ENCODE data around the gene REXO1. TPM values are rescaled to one million over a fixed set of nuclear protein-coding genes. Genes with fewer than 3 reads are reported as not detected.
A peak's percentile ranks its signal among the peaks of the same experiment; 100 is the strongest.

REXO1 gene
- total RNA-seq, 4 donors from 2014 or later, result 7.5 to 16.4 (median 15.4) TPM

GRCh38 chr19:1809678-1810077, 38.6 kb downstream of the REXO1 start:
- H3K27ac ChIP-seq, result peak overlapping the region in 1 of 4 donors; percentile 5
- intact Hi-C loops (cut with DNase I), result loop anchor here (10.0 kb wide), 1 partner anchor 265 kb away; no protein-coding TSS in a partner anchor
- H3K27me3 ChIP-seq, result no peaks in the 10 kb centered on the region
- no peak for DNase-seq
- TF ChIP-seq, protein P1, sequence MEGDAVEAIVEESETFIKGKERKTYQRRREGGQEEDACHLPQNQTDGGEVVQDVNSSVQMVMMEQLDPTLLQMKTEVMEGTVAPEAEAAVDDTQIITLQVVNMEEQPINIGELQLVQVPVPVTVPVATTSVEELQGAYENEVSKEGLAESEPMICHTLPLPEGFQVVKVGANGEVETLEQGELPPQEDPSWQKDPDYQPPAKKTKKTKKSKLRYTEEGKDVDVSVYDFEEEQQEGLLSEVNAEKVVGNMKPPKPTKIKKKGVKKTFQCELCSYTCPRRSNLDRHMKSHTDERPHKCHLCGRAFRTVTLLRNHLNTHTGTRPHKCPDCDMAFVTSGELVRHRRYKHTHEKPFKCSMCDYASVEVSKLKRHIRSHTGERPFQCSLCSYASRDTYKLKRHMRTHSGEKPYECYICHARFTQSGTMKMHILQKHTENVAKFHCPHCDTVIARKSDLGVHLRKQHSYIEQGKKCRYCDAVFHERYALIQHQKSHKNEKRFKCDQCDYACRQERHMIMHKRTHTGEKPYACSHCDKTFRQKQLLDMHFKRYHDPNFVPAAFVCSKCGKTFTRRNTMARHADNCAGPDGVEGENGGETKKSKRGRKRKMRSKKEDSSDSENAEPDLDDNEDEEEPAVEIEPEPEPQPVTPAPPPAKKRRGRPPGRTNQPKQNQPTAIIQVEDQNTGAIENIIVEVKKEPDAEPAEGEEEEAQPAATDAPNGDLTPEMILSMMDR (IDR thresholded peaks at IDR 0.05), result no peak
- no peak for TF ChIP-seq POLR2A (IDR thresholded peaks at IDR 0.05)
- H3K9me3 ChIP-seq, result no peaks in the 10 kb centered on the region
- no peak overlapping the region for H3K4me3 ChIP-seq
- peaks cover 0 to 4% (median 0%) of the 10 kb centered on the region in 3 donors for H3K36me3 ChIP-seq
- 37 to 50% methylated on average over 9 to 17 of the region's 18 CpGs for WGBS, 2 donors
- H3K4me1 ChIP-seq, result peaks cover 18 to 60% (median 25%) of the 10 kb centered on the region in 3 donors

DNA sequence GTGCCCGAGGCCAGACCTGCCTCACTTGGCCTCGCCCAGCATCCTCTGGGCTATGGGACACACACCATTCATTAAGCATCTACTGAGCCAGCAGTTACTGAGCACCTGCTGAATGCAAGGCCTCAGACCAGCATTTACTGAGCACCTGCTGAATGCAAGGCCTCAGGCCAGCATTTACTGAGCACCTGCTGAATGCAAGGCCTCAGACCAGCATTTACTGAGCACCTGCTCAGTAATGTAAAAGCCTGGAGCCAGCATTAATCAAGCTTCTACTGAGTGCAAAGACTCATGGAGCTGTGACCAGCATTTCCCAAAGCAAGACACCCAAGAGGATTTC, 39.9 kb downstream of the REXO1 start:
- no peaks in the 10 kb centered on the region for H3K9me3 ChIP-seq
- H3K4me1 ChIP-seq, result peaks cover 15 to 56% (median 20%) of the 10 kb centered on the region in 3 donors
- 56 to 60% methylated on average over 2 of the region's 2 CpGs for WGBS, 2 donors
- DNase-seq, result no peak
- TF ChIP-seq, protein P1 (IDR thresholded peaks at IDR 0.05), result no peak
- H3K36me3 ChIP-seq, result no peaks in the 10 kb centered on the region
- no peaks in the 10 kb centered on the region for H3K27me3 ChIP-seq
- intact Hi-C loops (cut with DNase I), result loop anchor here (10.0 kb wide), 1 partner anchor 264 kb away; no protein-coding TSS in a partner anchor
- peak overlapping the region in 1 of 4 donors; percentile 25 for H3K27ac ChIP-seq
- H3K4me3 ChIP-seq, result no peak overlapping the region

- no peaks in the 10 kb centered on the region for H3K27me3 ChIP-seq
- WGBS, 2 donors, result 55 to 77% methylated on average over 5 to 12 of the region's 30 CpGs
- TF ChIP-seq, protein P1 (IDR thresholded peaks at IDR 0.05), result no peak
- no peak for TF ChIP-seq POLR2A (IDR thresholded peaks at IDR 0.05)
- H3K27ac ChIP-seq, result peak overlapping the region in 1 of 4 donors; percentile 25
- H3K4me1 ChIP-seq, result peaks cover 10 to 50% (median 15%) of the 10 kb centered on the region in 3 donors
- intact Hi-C loops (cut with DNase I), result loop anchor here (10.0 kb wide), 1 partner anchor 263 kb away; no protein-coding TSS in a partner anchor
- H3K4me3 ChIP-seq, result no peak overlapping the region
- no peaks in the 10 kb centered on the region for H3K36me3 ChIP-seq
- H3K9me3 ChIP-seq, result no peaks in the 10 kb centered on the region
- no peak for DNase-seq
Observed at GRCh38 chr19:1807695-1808394, 40.4 kb downstream of the REXO1 start.

GRCh38 chr19:1807030-1807694, 41.1 kb downstream of the REXO1 start:
- Histone ChIP-seq H3K36me3 (no peaks in the 10 kb centered on the region), H3K27ac (no peak overlapping the region), H3K4me1 (peaks cover 9 to 44% (median 10%) of the 10 kb centered on the region in 3 donors), H3K9me3 (no peaks in the 10 kb centered on the region), H3K4me3 (no peak overlapping the region), H3K27me3 (no peaks in the 10 kb centered on the region)
- intact Hi-C loops (cut with DNase I), result loop anchor here (10.0 kb wide), 1 partner anchor 262 kb away; no protein-coding TSS in a partner anchor
- 62 to 76% methylated on average over 10 to 20 of the region's 28 CpGs for WGBS, 2 donors
- no peak for DNase-seq
- TF ChIP-seq POLR2A (IDR thresholded peaks at IDR 0.05), result no peak
- TF ChIP-seq, protein P1 (IDR thresholded peaks at IDR 0.05), result no peak
